ENCODE data around the gene CPXM2. TPM values are rescaled to one million over a fixed set of nuclear protein-coding genes. Genes with fewer than 3 reads are reported as not detected.

The CPXM2 gene
- total and polyA plus RNA-seq, 9 of the 15 experiments (the other 6 are each of a cell fraction or from before 2014, with no cell fraction given): not detected

GRCh38 chr10:123904834-123905409 is 13.3 kb upstream of the CPXM2 start (continued):
- no peak for TF ChIP-seq KDM5B (IDR thresholded peaks at IDR 0.05; ENCODE audit: insufficient replicate concordance, low read depth, low read length)

DNA sequence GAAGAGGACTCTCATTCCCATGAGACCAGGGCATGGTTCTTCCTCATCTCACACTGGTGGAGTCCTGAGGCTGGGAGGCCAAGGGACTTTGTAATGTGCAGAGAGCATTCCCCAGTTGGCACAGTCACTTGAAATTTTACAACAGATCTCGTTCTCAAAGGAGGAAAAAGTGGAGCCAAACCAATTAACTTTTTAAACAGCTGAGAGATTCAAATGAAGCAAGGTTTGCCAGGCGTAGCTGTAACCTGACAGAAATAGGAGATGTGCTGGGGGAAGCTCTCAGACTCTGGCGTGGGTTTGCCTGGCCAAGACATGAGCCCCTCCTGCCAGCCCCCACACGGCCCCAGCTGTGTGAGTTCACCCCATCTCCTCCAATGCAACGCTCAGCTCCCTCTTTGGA is 12.0 kb upstream of the CPXM2 start:
- ATAC-seq (no peak), DNase-seq (ENCODE audit: extremely low read depth in 1 of 4, low spot score in 3 of 4) (no peak), FAIRE-seq (no peak)
- in situ Hi-C loops (cut with MboI): no loop called here
- no peaks in the 10 kb centered on the region for H3K36me3 ChIP-seq (ENCODE audit: control insufficient read depth, insufficient read depth, low read length)
- H3K4me3 ChIP-seq: no peak overlapping the region
- no peaks in the 10 kb centered on the region for H3K79me2 ChIP-seq (ENCODE audit: control insufficient read depth, insufficient read depth, low read length)
- H3K9me3 ChIP-seq (replicated peaks; ENCODE audit: control insufficient read depth, insufficient read depth, low read depth, low read length): no peaks in the 10 kb centered on the region
- no peaks in the 10 kb centered on the region for H4K20me1 ChIP-seq (replicated peaks; ENCODE audit: control insufficient read depth, insufficient read depth, low read length)
- no peak overlapping the region for H3K4me2 ChIP-seq (ENCODE audit: insufficient read depth, low read length)
- H3K9me1 ChIP-seq (ENCODE audit: control insufficient read depth, insufficient read depth, low read length): no peaks in the 10 kb centered on the region
- ChIA-PET CTCF (ENCODE audit: low intra/inter-chr PET ratio) (no interaction called here), POLR2A (no interaction called here)
- H3K27ac ChIP-seq (ENCODE audit: extremely low read depth, low read depth, low read length): no peak overlapping the region
- 0% methylated on average over 5 of the region's 5 CpGs for WGBS (ENCODE audit: insufficient coverage, low coverage, missing lambda C conversion rate)
- no peaks in the 10 kb centered on the region for H3K27me3 ChIP-seq (ENCODE audit: control insufficient read depth in 2 of 2, insufficient read depth in 2 of 2, low read length in 2 of 2)
- TF ChIP-seq ZBTB2 (IDR thresholded peaks at IDR 0.05) (no peak), MTF1 (CRISPR knock-in tag; IDR thresholded peaks at IDR 0.05; ENCODE audit: borderline replicate concordance) (no peak), BHLHE40 (IDR thresholded peaks at IDR 0.05; ENCODE audit: low read length) (no peak)
- H3K9ac ChIP-seq (ENCODE audit: insufficient read depth in 1 of 2, low read depth in 2 of 2, low read length in 2 of 2): no peak overlapping the region
- BruUV-seq (replicated peaks): no TSS peak
- H2AFZ ChIP-seq (ENCODE audit: low read depth, low read length): no peak overlapping the region
- H3K4me1 ChIP-seq (replicated peaks in 1 of 2; ENCODE audit: control insufficient read depth in 2 of 2, insufficient read depth in 2 of 2, low read length in 2 of 2): no peaks in the 10 kb centered on the region
- intact Hi-C loops (cut with micrococcal nuclease): no loop called here

All from K562 (cell line).